HepG2 (cell line): ENCODE results near the gene LCLAT1. TPM values are rescaled to one million over a fixed set of nuclear protein-coding genes. Genes with fewer than 3 reads are reported as not detected.
A peak's percentile ranks its signal among the peaks of the same experiment; 100 is the strongest.

Experiments used
- ATAC-seq: fragments of 200-7000 bp; cut with Tn5 transposase; 3 replicates; pipeline ENCODE4 v1.9.1; 2020; ENCODE audit warnings: mild to moderate bottlenecking, moderate library complexity
- BruUV-seq: library from RNA; stranded (reverse); fragments of 400-500 nt; replicated peaks from 2 replicates; lab custom pipeline; 2021; lab: Mats Ljungman, UMichigan
- CTCF ChIA-PET: fragments of 300-600 bp; formaldehyde crosslinking; extraction: SDS; loops from one replicate; lab custom pipeline; 2021; ENCODE audit warnings: low total read pairs, inconsistent platforms, low intra/inter-chr PET ratio; lab: Yijun Ruan, JAX
- POLR2A ChIA-PET: fragments of 350-600 bp; sonication (Branson Sonifier 250); formaldehyde crosslinking; loops from one replicate; lab custom pipeline; 2020; ENCODE audit warnings: antibody characterized with exemption, inconsistent platforms; lab: Yijun Ruan, JAX
- DNase-seq: peaks from one replicate; pipeline ENCODE4 v3.0.0-alpha.2; 2015; ENCODE audit warnings: low spot score
- FAIRE-seq: peaks from 3 replicates; lab custom pipeline; 2011; peaks lifted over from hg19 to GRCh38; lab: Jason Lieb, UNC
- H2AFZ ChIP-seq: one replicate; pipeline ENCODE4 v1.6.1; 2011; ENCODE audit warnings: low read length, inconsistent platforms
- H3K27ac ChIP-seq: fragments of 300-600 bp; 3 replicates; pipeline ENCODE4 v1.8.0; 2011; ENCODE audit warnings: mixed run types, mild to moderate bottlenecking, mixed read lengths, low read length, inconsistent platforms; ENCODE audit not compliant: insufficient read depth; ENCODE audit errors: extremely low read length
- H3K27me3 ChIP-seq, 2 experiments: fragments of 200-600 bp in 1 of 2; 2 replicates in 1 of 2; 3 replicates in 1 of 2; pipeline versions ENCODE4 v1.6.0 to v1.8.0; 2011; ENCODE audit warnings: low read length in 2 of 2, mild to moderate bottlenecking in 2 of 2, moderate library complexity in 2 of 2, inconsistent platforms in 1 of 2; ENCODE audit not compliant: insufficient read depth in 2 of 2, control insufficient read depth in 1 of 2
- H3K36me3 ChIP-seq, 2 experiments: fragments of 200-600 bp in 1 of 2; replicated peaks in 1 of 2; 2 replicates in 1 of 2; 3 replicates in 1 of 2; pipeline versions ENCODE4 v1.5.1 to v1.8.0; 2011; ENCODE audit warnings: low read length in 2 of 2, inconsistent platforms in 1 of 2; ENCODE audit not compliant: insufficient read depth in 2 of 2, control insufficient read depth in 1 of 2
- H3K4me1 ChIP-seq: 2 replicates; pipeline ENCODE4 v1.5.1; 2012; ENCODE audit warnings: low read length, inconsistent platforms; ENCODE audit not compliant: insufficient read depth
- H3K4me2 ChIP-seq: 2 replicates; pipeline ENCODE4 v1.6.0; 2011; ENCODE audit warnings: low read depth, low read length, inconsistent platforms
- H3K4me3 ChIP-seq, 3 experiments: fragments of 200-600 bp in 1 of 3; sonication (generic), shearing (Covaris generic) in 1 of 3; replicated peaks in 1 of 3; 2 replicates each; pipeline ENCODE4 v1.5.1; 2011 to 2016; ENCODE audit warnings: low read length in 3 of 3, inconsistent platforms in 2 of 3, low read depth in 2 of 3, mild to moderate bottlenecking in 2 of 3, control low read depth in 1 of 3, mixed read lengths in 1 of 3; ENCODE audit not compliant: insufficient read depth in 1 of 3
- H3K79me2 ChIP-seq: one replicate; pipeline ENCODE4 v1.6.1; 2011; ENCODE audit warnings: low read length, inconsistent platforms; ENCODE audit not compliant: insufficient read depth
- H3K9ac ChIP-seq: 2 replicates; pipeline ENCODE4 v1.6.0; 2011; ENCODE audit warnings: mild to moderate bottlenecking, low read depth, low read length, inconsistent platforms; ENCODE audit not compliant: insufficient read depth
- H3K9me3 ChIP-seq: 2 replicates; pipeline ENCODE4 v1.5.1; 2012; ENCODE audit warnings: mild to moderate bottlenecking, low read length
- H4K20me1 ChIP-seq: 2 replicates; pipeline ENCODE4 v1.6.0; 2011; ENCODE audit warnings: inconsistent platforms, mild to moderate bottlenecking, low read length, moderate library complexity; ENCODE audit not compliant: insufficient read depth
- CHCHD3 ChIP-seq: sonication (generic); formaldehyde crosslinking; IDR thresholded peaks from 2 replicates; pipeline ENCODE4 v1.8.0; 2022; ENCODE audit warnings: mild to moderate bottlenecking, missing genetic modification reagents, moderate library complexity
- MAFK ChIP-seq, 2 experiments: IDR thresholded peaks in 1 of 2; conservative IDR thresholded peaks in 1 of 2; 2 replicates each; pipeline ENCODE4 v1.6.1; 2011; ENCODE audit warnings: improper control_type of control experiment in 2 of 2, low read length in 2 of 2
- MEIS2 ChIP-seq: sonication (generic); formaldehyde crosslinking; IDR thresholded peaks from 2 replicates; pipeline ENCODE4 v1.9.0; 2021; ENCODE audit warnings: mild to moderate bottlenecking, missing genetic modification reagents
- RFX1 ChIP-seq: fragments of 450-650 bp; IDR thresholded peaks from 2 replicates; pipeline ENCODE4 v1.6.1; 2017
- SKI ChIP-seq: fragments of 450-650 bp; IDR thresholded peaks from one replicate; pipeline ENCODE4 v1.6.1; 2018; ENCODE audit warnings: mild to moderate bottlenecking; ENCODE audit not compliant: partially characterized antibody
- TEAD3 ChIP-seq: optimal IDR thresholded peaks from 2 replicates; pipeline ENCODE3; 2016; ENCODE audit warnings: borderline replicate concordance
- TRIM24 ChIP-seq: sonication (generic); formaldehyde crosslinking; IDR thresholded peaks from 2 replicates; pipeline ENCODE4 v1.8.0; 2022; ENCODE audit warnings: mild to moderate bottlenecking, missing genetic modification reagents
- ZNF788 ChIP-seq: sonication (generic); formaldehyde crosslinking; IDR thresholded peaks from 2 replicates; pipeline ENCODE4 v1.5.0; 2020; ENCODE audit warnings: mild to moderate bottlenecking, missing genetic modification reagents, borderline replicate concordance
- WGBS: methylation state at CpG from one replicate; pipeline ENCODE4 v1.1.6; 2017; ENCODE audit warnings: low lambda C conversion rate; 5-methylcytosine and 5-hydroxymethylcytosine counted together
- in situ Hi-C: cut with HindIII; loops from 2 replicates; pipeline ENCODE4 v1.10.0; 2017; ENCODE audit warnings: low pct_unique_long_range_greater_than_20kb; ENCODE audit not compliant: extremely low pct_ligation_motif_present
- intact Hi-C: fragments of 100-400 bp; cut with micrococcal nuclease; formaldehyde crosslinking; loops from one replicate; pipeline ENCODE4 v1.10.0; 2022; ENCODE audit not compliant: unreplicated experiment
- polyA plus RNA-seq, 8 experiments: library from polyadenylated mRNA; depleted of rRNA in 3 of 8; stranded (reverse) in 7 of 8; unstranded in 1 of 8; fragments of >200 nt; fragmentation: Illumina TruSeq in 4 of 8; extraction: Trizol in 4 of 8; gene quantifications; 2 replicates each; pipeline versions ENCODE4 v1.2.1 to v1.2.3, GENCODE V29; 2011 to 2016; ENCODE audit warnings: low read depth in 4 of 8, missing spikeins in 1 of 8, mixed read lengths in 1 of 8; ENCODE audit not compliant: insufficient read depth in 1 of 8
- total RNA-seq, 5 experiments: library from RNA; depleted of rRNA; stranded (reverse); fragments of >200 nt; fragmentation: Illumina TruSeq; extraction: Trizol; gene quantifications; 2 replicates each; pipeline ENCODE4 v1.2.3, GENCODE V29; 2016; ENCODE audit warnings: low read depth in 1 of 5
- TF ChIP-seq, protein P1 (sequence below), 2 experiments: fragments of 450-650 bp in 1 of 2; sonication (generic) in 1 of 2; formaldehyde crosslinking; IDR thresholded peaks; 2 replicates each; pipeline versions ENCODE4 v1.5.0 to v1.8.0; 2020 to 2022; ENCODE audit warnings: mild to moderate bottlenecking in 1 of 2, missing genetic modification reagents in 1 of 2

Gene LCLAT1
- total and polyA plus RNA-seq, 2 of the 13 experiments (the other 11 are each of a cell fraction or from before 2014, with no cell fraction given): 18.0 to 28.0 TPM

DNA sequence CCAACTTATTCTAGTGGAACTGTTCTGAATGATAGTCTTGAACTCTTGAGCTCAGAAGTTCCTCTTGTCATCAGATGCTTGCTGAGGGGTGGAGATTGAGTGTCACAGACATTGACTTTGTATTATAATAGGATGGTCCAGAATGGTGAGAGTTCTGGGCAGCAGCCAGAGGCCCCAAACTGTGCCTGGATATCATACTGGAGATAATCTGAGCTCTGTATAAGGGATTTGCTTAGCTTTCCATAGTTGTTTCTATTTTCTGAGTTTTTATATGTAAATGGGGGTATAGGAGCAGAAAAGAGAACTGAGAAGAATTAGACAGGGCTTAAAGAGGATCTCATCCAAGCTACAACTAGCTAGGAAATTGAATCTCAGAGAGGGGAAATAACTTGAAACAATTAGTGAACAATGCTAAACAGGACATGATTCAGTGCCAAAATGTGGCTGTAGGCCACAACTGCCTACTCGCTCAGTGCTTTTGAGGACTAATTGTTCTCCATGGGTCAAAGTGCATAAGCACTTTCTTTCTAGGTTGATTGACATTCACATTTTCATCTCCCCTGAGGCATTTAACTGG is 10.1 kb upstream of the LCLAT1 start (continued):
- TF ChIP-seq, protein P1, sequence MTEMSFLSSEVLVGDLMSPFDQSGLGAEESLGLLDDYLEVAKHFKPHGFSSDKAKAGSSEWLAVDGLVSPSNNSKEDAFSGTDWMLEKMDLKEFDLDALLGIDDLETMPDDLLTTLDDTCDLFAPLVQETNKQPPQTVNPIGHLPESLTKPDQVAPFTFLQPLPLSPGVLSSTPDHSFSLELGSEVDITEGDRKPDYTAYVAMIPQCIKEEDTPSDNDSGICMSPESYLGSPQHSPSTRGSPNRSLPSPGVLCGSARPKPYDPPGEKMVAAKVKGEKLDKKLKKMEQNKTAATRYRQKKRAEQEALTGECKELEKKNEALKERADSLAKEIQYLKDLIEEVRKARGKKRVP (CRISPR knock-in tag; IDR thresholded peaks at IDR 0.05): no peak

DNA sequence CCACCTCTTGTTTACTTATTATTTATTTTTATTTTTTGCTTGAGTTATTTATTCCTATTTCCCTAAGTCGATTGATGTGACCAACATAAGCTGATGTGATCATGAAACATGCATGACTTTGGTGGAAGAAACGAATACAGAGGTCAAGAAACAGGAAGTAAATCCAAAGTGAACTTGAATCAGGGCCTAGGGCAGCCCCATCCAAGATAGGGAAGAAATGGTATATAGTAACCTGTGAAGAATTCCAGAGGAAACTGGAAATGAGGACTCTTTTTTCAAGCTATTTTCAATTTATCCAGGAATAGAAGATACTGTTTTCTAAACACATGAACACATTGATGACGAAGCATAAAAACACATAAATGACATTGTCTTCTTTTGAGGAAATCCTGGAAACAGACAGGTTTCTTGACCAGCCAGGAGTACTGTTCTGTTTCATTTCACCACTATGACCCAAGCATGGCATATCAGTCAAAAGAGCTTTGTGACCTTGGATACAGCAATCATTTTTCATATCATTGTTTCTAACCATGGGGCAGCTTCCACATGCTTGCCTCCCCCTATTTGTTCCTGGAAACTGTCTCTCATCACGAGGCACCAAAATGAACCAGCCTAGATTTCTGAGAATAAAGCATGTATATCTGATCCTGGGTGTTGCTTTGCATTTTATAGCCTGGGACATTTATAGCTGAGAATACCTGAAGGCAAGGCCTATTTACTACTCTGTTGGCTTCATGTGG is 9.1 kb upstream of the LCLAT1 start:
- BruUV-seq: no TSS peak
- POLR2A ChIA-PET: no interaction called here
- CTCF ChIA-PET: no interaction called here

More for the DNA sequence above, 9.1 kb upstream of the LCLAT1 start:
- no peaks in the 10 kb centered on the region for H3K36me3 ChIP-seq
- H2AFZ ChIP-seq: no peak overlapping the region
- H4K20me1 ChIP-seq: no peaks in the 10 kb centered on the region
- H3K4me1 ChIP-seq: peaks cover 23% of the 10 kb centered on the region
- no peak overlapping the region for H3K4me2 ChIP-seq
- H3K27me3 ChIP-seq: no peaks in the 10 kb centered on the region
- no peak overlapping the region for H3K9ac ChIP-seq
- H3K9me3 ChIP-seq: no peaks in the 10 kb centered on the region
- DNase-seq: no peak
- H3K27ac ChIP-seq: no peak overlapping the region
- H3K79me2 ChIP-seq: no peaks in the 10 kb centered on the region
- TF ChIP-seq TRIM24 (CRISPR knock-in tag): no peak
- TF ChIP-seq MAFK (conservative IDR thresholded peaks at IDR 0.05 in 1 of 2, IDR thresholded peaks at IDR 0.05 in 1 of 2; ENCODE audit: low read length in 2 of 2): peak; percentile 21 to 57; a peak in 3 of 4 replicates
- TF ChIP-seq ZNF788 (CRISPR knock-in tag): no peak
- no peak for TF ChIP-seq SKI
- no peak for TF ChIP-seq MEIS2
- TF ChIP-seq TEAD3 (CRISPR knock-in tag): no peak
- no peak for TF ChIP-seq CHCHD3 (CRISPR knock-in tag)
- no peak for TF ChIP-seq RFX1
- 19% methylated on average over 4 of the region's 4 CpGs for WGBS
- in situ Hi-C loops: loop anchor here (10.0 kb wide), 1 partner anchor 247 kb away; no protein-coding TSS in a partner anchor
- intact Hi-C loops: loop anchor here (10.0 kb wide), 1 partner anchor 237 kb away; no protein-coding TSS in a partner anchor
- ATAC-seq: no peak
- H3K4me3 ChIP-seq: no peak overlapping the region
- no peak for FAIRE-seq
